ENCODE results near the gene TRIM48. TPM values are rescaled to one million over a fixed set of nuclear protein-coding genes. Genes with fewer than 3 reads are reported as not detected.
"Not testable (repeated sequence)": the region's sequence is repeated elsewhere in the genome, so short reads cannot be mapped to it uniquely, and the experiment has no call there.

TRIM48 gene, protein sequence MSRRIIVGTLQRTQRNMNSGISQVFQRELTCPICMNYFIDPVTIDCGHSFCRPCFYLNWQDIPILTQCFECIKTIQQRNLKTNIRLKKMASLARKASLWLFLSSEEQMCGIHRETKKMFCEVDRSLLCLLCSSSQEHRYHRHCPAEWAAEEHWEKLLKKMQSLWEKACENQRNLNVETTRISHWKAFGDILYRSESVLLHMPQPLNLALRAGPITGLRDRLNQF
- not detected for total RNA-seq
- not detected for total RNA-seq (2013)

DNA sequence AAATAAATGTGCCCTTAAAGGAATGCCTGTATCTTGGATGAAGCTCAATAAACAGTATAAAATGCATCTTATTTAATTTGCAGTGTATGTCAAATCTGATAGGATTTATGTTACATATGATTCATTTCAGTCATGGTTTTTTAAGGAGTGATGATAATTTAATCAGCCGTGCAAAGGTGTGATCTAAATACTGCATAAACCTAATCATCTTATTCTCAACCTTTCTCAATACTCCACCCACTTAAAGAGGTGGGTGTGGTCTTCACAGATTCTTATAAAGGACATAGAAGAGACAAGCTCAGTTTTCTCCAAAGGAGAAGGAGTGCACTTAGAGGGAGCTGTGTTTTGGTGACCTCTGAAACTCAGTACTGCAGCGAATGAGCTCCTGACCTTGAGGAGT is at the start of gene TRIM48:
TSS of gene TRIM48 (plus strand) at position 301 of the 400 bp plus-strand sequence. CDS start 113 bp downstream, outside the sequence.
- DNase-seq; intact Hi-C loops (cut with micrococcal nuclease); H3K27me3 Mint-ChIP-seq (ENCODE audit: low read depth in 2 of 2); ATAC-seq; H3K27ac ChIP-seq (ENCODE audit: low read length); H3K36me3 ChIP-seq (ENCODE audit: control insufficient read depth, insufficient read depth, low read length); H3K27me3 ChIP-seq (ENCODE audit: control insufficient read depth, insufficient read depth, low read length); H3K9me3 ChIP-seq (ENCODE audit: control insufficient read depth, insufficient read depth, low read length); H3K4me3 Mint-ChIP-seq; H3K4me1 ChIP-seq (ENCODE audit: control insufficient read depth, insufficient read depth, low read length); H3K4me3 ChIP-seq (ENCODE audit: low read length); H3K27ac Mint-ChIP-seq; H3K4me1 Mint-ChIP-seq; H3K36me3 Mint-ChIP-seq: not testable (repeated sequence)
- WGBS (ENCODE audit: insufficient coverage), result 40% methylated on average over 1 of the region's 2 CpGs
- peaks cover 12 to 19% of the 10 kb centered on the region in 2 donors for H3K9me3 Mint-ChIP-seq

DNA sequence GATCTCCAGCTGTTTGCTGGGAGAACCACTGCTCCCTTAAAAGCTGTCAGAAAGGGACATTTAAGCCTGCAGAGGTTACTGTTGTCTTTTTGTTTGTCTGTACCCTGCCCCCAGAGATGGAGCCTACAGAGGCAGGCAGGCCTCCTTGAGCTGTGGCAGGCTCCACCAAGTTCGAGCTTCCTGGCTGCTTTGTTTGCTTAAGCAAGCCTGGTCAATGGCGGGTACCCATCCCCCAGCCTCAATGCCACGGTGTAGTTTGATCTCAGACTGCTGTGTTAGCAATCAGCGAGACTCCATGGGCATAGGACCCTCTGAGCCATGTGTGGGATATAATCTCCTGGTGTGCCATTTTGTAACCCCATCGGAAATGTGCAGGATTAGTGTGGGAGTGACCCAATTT is 23.6 kb upstream of the TRIM48 start:
- H3K9me3 ChIP-seq (ENCODE audit: control insufficient read depth, insufficient read depth, low read length); H3K4me1 Mint-ChIP-seq; H3K27ac Mint-ChIP-seq; H3K4me1 ChIP-seq (ENCODE audit: control insufficient read depth, insufficient read depth, low read length); H3K27me3 Mint-ChIP-seq (ENCODE audit: low read depth in 2 of 2); ATAC-seq; intact Hi-C loops (cut with micrococcal nuclease); H3K36me3 ChIP-seq (ENCODE audit: control insufficient read depth, insufficient read depth, low read length); H3K27me3 ChIP-seq (ENCODE audit: control insufficient read depth, insufficient read depth, low read length); H3K27ac ChIP-seq (ENCODE audit: low read length); H3K4me3 ChIP-seq (ENCODE audit: low read length); H3K4me3 Mint-ChIP-seq; DNase-seq: not testable (repeated sequence)
- Mint-ChIP-seq H3K36me3 (peaks cover 19% of the 10 kb centered on the region), H3K9me3 (peaks cover 15 to 19% of the 10 kb centered on the region in 2 donors)
- WGBS (ENCODE audit: insufficient coverage), result 72% methylated on average over 5 of the region's 5 CpGs

DNA sequence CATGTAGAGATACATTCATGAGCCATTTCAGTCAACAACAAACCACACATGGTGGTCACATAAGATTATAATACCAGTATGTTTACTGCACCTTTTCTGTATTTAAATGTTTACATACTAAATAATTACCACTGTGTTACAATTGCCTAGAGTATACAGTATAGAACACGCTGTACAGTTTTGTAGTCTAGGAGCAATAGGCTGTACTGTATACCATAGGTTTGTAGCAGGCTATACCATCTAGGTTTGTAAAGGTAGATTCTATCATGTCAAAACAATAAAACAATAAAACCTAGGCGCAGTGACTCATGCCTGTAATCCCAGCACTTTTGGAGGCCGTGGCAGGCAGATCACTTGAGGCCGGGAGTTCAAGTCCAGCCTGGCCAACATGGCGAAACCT is 1.1 kb downstream of the TRIM48 start:
- no peaks in the 10 kb centered on the region for H3K4me1 ChIP-seq (ENCODE audit: control insufficient read depth, insufficient read depth, low read length)
- no peaks in the 10 kb centered on the region for H3K27me3 ChIP-seq (ENCODE audit: control insufficient read depth, insufficient read depth, low read length)
- intact Hi-C loops (cut with micrococcal nuclease), result no loop called here
- DNase-seq (no peak), ATAC-seq (no peak)
- H3K27ac ChIP-seq (ENCODE audit: low read length), result no peak overlapping the region
- Mint-ChIP-seq H3K27me3 (ENCODE audit: low read depth in 2 of 2) (no peaks in the 10 kb centered on the region), H3K9me3 (peaks cover 13 to 19% of the 10 kb centered on the region in 2 donors), H3K4me1 (no peaks in the 10 kb centered on the region), H3K36me3 (peaks cover 9% of the 10 kb centered on the region), H3K4me3 (no peak overlapping the region), H3K27ac (no peak overlapping the region)
- TF ChIP-seq, protein P1, sequence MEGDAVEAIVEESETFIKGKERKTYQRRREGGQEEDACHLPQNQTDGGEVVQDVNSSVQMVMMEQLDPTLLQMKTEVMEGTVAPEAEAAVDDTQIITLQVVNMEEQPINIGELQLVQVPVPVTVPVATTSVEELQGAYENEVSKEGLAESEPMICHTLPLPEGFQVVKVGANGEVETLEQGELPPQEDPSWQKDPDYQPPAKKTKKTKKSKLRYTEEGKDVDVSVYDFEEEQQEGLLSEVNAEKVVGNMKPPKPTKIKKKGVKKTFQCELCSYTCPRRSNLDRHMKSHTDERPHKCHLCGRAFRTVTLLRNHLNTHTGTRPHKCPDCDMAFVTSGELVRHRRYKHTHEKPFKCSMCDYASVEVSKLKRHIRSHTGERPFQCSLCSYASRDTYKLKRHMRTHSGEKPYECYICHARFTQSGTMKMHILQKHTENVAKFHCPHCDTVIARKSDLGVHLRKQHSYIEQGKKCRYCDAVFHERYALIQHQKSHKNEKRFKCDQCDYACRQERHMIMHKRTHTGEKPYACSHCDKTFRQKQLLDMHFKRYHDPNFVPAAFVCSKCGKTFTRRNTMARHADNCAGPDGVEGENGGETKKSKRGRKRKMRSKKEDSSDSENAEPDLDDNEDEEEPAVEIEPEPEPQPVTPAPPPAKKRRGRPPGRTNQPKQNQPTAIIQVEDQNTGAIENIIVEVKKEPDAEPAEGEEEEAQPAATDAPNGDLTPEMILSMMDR (IDR thresholded peaks at IDR 0.05), result no peak
- peaks cover 5% of the 10 kb centered on the region for H3K9me3 ChIP-seq (ENCODE audit: control insufficient read depth, insufficient read depth, low read length)
- no peak overlapping the region for H3K4me3 ChIP-seq (ENCODE audit: low read length)
- 84% methylated on average over 4 of the region's 5 CpGs for WGBS (ENCODE audit: insufficient coverage)
- H3K36me3 ChIP-seq (ENCODE audit: control insufficient read depth, insufficient read depth, low read length), result no peaks in the 10 kb centered on the region

Other genes with a start within 250 kb of the TRIM48 start
- gene OR4A16, start 81.0 kb downstream of the TRIM48 start, total RNA-seq, result not detected
- gene OR4A15, start 105.8 kb downstream of the TRIM48 start, total RNA-seq, result not detected